ENCODE results near the gene HSF2.

- TF ChIP-seq, protein P1, sequence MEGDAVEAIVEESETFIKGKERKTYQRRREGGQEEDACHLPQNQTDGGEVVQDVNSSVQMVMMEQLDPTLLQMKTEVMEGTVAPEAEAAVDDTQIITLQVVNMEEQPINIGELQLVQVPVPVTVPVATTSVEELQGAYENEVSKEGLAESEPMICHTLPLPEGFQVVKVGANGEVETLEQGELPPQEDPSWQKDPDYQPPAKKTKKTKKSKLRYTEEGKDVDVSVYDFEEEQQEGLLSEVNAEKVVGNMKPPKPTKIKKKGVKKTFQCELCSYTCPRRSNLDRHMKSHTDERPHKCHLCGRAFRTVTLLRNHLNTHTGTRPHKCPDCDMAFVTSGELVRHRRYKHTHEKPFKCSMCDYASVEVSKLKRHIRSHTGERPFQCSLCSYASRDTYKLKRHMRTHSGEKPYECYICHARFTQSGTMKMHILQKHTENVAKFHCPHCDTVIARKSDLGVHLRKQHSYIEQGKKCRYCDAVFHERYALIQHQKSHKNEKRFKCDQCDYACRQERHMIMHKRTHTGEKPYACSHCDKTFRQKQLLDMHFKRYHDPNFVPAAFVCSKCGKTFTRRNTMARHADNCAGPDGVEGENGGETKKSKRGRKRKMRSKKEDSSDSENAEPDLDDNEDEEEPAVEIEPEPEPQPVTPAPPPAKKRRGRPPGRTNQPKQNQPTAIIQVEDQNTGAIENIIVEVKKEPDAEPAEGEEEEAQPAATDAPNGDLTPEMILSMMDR (conservative IDR thresholded peaks at IDR 0.05 in 1 of 2, IDR thresholded peaks at IDR 0.05 in 1 of 2; ENCODE audit: low read depth in 1 of 2, low read length in 2 of 2), result peak; percentile 17 to 23
- no peak for TF ChIP-seq EZH2 (IDR thresholded peaks at IDR 0.05; ENCODE audit: low read length, missing control alignments)
These were observed at the start of gene HSF2 for GRCh38 chr6:122399348-122400120.

Measured in fibroblast of lung (primary cell).